Measurements from ENCODE around the gene ERICH6B.

DNA sequence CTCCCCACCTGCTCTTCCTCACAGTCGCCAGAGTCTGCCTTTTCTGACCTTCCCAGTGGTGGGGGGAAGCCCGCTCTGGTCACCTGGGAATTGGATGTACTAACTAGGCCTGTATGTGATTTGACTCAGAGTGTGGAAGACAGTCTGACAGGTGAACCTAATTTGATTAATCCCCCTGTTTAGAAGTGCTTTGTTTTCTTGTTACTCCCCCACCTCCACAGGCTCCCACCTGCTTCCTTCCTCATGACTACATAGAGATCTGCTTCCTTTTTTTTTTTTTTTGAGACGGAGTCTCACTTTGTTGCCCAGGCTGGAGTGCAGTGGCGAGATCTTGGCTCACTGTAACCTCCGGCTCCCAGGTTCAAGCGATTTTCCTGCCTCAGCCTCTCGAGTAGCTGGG, 106.8 kb downstream of the ERICH6B start:
- TF ChIP-seq POLR2A (IDR thresholded peaks at IDR 0.05): no peak
- TF ChIP-seq POLR2AphosphoS5 (IDR thresholded peaks at IDR 0.05): no peak

Measured in breast epithelium (tissue), 3 donors.